GM18858 (cell line): Measurements from ENCODE around the gene PRDM16.

Experiments used
- ATAC-seq: cut with Tn5 transposase; IDR thresholded peaks from one replicate; pipeline ENCODE4 v1.9.1; 2021; ENCODE audit not compliant: unreplicated experiment

Gene PRDM16

GRCh38 chr1:3402258-3403010, 333.4 kb downstream of the PRDM16 start:
- ATAC-seq = no peak

DNA sequence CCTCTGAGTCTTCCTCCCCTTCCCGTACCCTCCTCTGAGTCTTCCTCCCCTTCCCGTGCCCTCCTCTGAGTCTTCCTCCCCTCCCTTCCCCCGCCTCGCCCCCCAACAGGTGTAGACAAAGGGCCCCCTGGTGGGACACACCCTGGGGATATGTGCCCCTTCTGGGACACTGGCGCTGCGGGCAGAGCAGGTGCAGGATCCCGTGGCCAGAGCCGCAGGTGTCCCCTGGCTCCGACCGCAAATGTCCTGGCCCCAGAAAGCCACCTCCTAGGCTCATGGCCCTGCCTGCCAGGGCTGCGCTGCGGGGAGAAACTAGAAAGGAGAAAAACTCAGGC, 334.0 kb downstream of the PRDM16 start:
- ATAC-seq = no peak

GRCh38 chr1:3403388-3404231, 334.6 kb downstream of the PRDM16 start:
- no peak for ATAC-seq

- ATAC-seq = no peak
These were observed 335.3 kb downstream of the PRDM16 start for GRCh38 chr1:3404301-3404700.

DNA sequence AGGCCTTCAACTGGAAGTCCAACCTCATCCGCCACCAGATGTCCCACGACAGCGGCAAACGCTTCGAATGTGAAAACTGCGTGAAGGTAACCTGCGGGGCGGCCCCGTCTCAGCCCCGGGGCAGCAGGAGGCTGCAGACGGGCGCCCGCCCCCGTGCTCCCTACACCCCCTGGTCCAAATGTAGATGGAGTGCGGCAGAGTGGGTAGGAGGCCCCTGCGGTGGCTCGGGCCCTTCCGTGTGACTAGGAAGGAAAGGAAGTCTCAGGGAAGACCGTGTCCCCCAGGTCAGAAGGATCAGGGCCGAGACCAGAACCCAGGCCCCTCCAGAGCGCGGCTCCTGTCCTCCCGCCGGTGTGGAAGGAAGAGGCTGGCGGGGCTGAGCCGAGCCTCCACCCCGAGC, 335.8 kb downstream of the PRDM16 start:
- ATAC-seq = no peak

- no peak for ATAC-seq
These were observed 336.5 kb downstream of the PRDM16 start for GRCh38 chr1:3405491-3405890.

DNA sequence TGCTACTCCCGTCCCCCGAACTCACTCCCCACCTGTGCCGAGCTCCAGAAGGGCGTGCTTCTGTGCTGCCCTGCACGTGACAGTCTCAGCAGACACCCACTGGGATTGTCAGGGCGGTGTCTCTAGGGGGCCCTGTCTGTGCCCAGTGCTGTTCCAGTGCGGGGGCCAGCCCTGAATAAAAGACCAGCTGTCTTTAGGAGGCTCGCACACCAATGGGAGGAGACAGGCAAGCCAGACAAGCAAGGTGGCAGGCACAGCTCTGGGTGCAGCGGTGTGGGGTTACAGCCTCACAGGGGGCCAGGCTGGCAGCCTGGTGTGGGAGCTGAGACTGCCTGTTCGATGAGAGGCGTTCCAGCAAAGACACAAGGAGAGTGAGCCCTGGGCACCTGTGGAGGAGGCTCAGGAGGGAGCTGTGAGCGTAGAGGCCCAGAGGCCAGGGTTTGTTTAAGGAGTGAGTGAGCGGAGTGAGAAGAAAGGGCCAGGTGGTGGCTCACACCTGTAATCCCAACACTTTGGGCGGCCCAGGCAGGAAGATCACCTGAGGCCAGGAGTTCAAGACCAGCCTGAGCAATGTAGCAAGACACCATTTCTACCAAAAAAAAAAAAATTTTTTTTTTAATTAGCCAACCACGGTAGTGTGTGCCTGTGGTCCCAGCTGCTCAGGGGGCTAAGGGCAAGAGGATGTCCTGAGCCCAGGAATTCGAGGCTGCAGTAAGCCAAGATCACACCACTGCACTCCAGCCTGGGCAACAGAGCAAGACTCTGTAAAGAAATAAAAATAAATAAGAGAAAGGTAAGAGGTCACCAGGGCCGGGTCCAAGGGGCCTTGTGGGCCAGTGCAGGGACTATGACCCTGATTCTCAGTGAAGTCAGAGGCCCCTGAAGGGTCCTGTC, 337.2 kb downstream of the PRDM16 start:
- ATAC-seq = no peak

GRCh38 chr1:3407021-3407420, 338.0 kb downstream of the PRDM16 start:
- ATAC-seq = no peak

DNA sequence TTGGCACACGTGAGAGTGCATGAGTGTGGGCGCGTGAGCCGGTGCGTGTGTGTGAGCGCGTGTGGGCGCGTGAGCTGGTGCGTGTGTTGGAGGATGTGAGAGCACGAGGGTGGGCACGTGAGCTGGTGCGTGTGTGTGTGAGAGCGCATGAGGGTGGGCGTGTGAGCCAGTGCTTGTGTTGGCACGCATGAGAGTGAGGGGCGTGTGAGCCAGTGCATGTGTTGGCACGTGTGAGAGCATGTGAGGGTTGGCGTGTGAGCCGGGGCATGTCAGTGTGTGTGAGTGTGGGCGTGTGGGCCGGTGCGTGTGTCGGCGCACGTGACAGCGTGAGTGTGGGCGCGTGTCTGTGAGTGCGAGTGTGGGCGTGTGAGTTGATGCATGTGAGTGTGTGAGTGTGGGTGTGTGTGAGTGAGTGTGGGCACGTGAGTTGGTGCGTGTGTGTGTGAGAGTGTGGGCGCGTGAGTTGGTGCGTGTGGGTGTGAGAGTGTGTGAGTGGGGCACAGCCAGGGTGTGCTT, 339.8 kb downstream of the PRDM16 start:
- ATAC-seq = no peak

- no peak for ATAC-seq
These were observed 340.6 kb downstream of the PRDM16 start for GRCh38 chr1:3409366-3410141.

- ATAC-seq = no peak
These were observed 341.3 kb downstream of the PRDM16 start for GRCh38 chr1:3410142-3410925.

GRCh38 chr1:3411806-3412205, 342.8 kb downstream of the PRDM16 start:
- no peak for ATAC-seq

DNA sequence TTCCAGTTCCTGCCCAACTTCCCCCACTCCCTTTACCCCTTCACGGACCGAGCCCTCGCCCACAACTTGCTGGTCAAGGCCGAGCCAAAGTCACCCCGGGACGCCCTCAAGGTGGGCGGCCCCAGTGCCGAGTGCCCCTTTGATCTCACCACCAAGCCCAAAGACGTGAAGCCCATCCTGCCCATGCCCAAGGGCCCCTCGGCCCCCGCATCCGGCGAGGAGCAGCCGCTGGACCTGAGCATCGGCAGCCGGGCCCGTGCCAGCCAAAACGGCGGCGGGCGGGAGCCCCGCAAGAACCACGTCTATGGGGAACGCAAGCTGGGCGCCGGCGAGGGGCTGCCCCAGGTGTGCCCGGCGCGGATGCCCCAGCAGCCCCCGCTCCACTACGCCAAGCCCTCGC, 343.4 kb downstream of the PRDM16 start:
- ATAC-seq = no peak

DNA sequence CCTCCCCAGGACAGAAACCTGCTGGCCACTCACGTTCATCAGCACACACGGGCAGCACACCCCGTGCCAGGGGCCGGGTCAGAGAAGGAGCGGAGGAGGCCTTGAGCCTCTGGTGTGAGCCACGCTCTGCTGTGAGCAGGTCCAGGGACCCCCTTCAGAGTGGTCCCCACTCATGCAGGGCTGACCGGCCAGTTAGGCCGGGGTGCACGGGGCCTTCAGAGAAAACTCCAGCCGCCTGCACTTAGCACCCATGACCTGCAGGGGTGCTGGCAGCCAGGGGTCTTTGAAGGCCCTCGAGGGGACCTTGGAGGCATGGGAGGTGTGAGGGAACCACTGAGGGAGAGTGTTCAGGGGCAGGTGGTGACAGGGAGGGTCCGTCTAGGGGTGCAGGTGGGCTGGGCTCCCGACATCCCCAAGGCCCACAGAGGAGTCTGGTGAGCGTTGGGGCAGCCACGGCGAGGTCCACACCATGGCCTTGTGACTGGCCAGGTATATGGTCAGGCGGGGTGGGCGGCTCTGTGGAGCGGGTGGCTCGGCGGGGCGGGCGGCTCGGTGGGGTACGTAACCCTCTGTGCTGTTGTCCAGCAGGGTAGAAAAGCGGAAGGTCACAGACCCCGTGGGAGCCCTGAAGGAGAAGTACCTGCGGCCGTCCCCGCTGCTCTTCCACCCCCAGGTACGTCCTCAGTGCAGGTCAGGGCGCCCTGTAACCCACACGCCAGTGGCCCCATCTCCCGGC, 345.1 kb downstream of the PRDM16 start:
- ATAC-seq = no peak

DNA sequence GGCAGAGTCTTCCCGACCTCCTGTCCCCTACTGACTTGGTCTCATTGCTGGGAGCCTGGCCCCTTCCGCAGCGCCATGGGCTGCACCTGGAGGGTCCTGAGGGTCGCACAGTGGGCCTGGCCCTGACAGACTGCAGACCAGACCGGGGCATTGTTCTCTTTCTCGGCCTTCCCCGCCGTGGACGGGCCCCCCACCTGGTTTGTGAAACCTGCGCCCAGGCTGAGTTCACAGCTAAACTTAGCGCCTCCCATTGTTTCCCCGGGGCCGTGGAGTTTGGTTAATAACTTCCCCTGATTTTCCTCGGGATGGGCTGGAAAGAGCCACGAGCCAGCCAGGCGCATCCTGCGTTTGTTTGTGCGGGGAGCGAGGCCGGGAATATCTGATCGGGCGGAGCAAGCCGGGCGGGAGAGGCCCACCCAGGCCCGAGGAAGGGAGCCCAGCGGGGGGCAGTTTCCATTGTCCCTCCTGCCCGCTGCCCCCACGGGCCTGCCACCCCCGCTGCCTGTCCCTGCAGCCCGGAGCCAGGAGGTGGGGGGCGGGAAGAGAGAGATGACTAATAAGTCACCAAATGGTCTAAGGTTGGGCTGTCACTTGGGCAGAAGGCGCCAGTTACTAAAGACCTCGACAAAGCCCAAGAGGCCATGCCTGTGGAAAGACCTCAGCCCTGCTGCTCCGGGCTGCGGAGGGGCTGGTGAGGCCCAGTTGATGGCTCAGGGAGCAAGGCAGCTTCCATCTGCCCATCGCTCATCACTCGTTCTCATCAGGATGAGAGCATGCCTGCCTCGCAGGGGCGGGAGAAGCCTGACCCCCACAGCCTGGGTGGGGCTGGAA, 346.5 kb downstream of the PRDM16 start:
- no peak for ATAC-seq

GRCh38 chr1:3417082-3417739, 348.2 kb downstream of the PRDM16 start:
- ATAC-seq = no peak

GRCh38 chr1:3417934-3418333, 348.9 kb downstream of the PRDM16 start:
- ATAC-seq = no peak

DNA sequence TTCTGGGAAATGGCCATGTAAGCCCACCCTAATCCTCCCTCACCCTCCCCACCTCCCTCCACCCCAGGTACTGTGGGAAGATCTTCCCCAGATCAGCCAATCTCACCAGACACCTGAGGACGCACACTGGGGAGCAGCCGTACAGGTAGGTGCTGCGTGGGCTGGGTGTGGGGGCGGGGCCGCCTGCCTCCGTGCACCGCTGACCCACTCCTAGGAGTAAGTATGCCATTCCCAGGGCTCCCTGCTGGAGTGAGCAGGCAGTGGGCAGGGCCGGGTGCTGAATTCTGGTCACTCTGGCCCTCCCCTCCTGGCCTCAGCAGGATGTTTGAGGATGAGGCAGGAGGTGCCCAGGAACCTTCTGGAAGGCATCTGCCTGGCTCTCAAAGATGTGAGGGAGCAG, 349.6 kb downstream of the PRDM16 start:
- ATAC-seq = no peak
